Thoracic aorta (tissue), 2 donors: ENCODE measurements around the gene UPK2. TPM values are rescaled to one million over a fixed set of nuclear protein-coding genes. Genes with fewer than 3 reads are reported as not detected.

ENCODE experiments used
- ATAC-seq: fragments of 150-250 bp; one replicate; pipeline ENCODE4 v1.8.0; 2017; ENCODE audit warnings: low read depth; ENCODE audit not compliant: insufficient number of reproducible peaks, low FRiP score
- DNase-seq: peaks from one replicate; pipeline ENCODE4 v3.0.0-alpha.2; 2020; ENCODE audit warnings: low spot score
- H3K27ac ChIP-seq, 2 donors: fragments of 200-600 bp; sonication (generic); 1 replicate in 1 of 2; 2 replicates in 1 of 2; pipeline ENCODE4 v1.5.1; 2016; ENCODE audit warnings: mild to moderate bottlenecking in 2 of 2, moderate library complexity in 2 of 2
- H3K27me3 ChIP-seq: fragments of 200-600 bp; sonication (generic); replicated peaks from 2 replicates; pipeline ENCODE4 v1.6.0; 2016; ENCODE audit warnings: mild to moderate bottlenecking; ENCODE audit not compliant: insufficient read depth
- H3K36me3 ChIP-seq: fragments of 200-600 bp; sonication (generic); one replicate; pipeline ENCODE4 v1.5.1; 2016
- H3K4me1 ChIP-seq, 2 donors: fragments of 200-600 bp; sonication (generic); 1 replicate in 1 of 2; 2 replicates in 1 of 2; pipeline versions ENCODE4 v1.5.1 to v1.6.0; 2016; ENCODE audit warnings: low read depth in 2 of 2, mild to moderate bottlenecking in 1 of 2; ENCODE audit not compliant: control insufficient read depth in 1 of 2
- H3K4me3 ChIP-seq: fragments of 200-600 bp; sonication (generic); 2 replicates; pipeline ENCODE4 v1.5.1; 2016; ENCODE audit warnings: mild to moderate bottlenecking
- H3K9me3 ChIP-seq: fragments of 200-600 bp; sonication (generic); 2 replicates; pipeline ENCODE4 v1.5.1; 2016
- total RNA-seq, 2 donors: library from RNA; depleted of rRNA; stranded (reverse); fragments of >200 nt; gene quantifications; one replicate each; pipeline versions ENCODE4 v1.1.0 to v1.2.3, GENCODE V29; 2016
- TF ChIP-seq, protein P1 (sequence below): fragments of 200-600 bp; sonication (generic); IDR thresholded peaks from one replicate; pipeline ENCODE4 v1.5.1; 2019; ENCODE audit warnings: antibody characterized with exemption

UPK2 gene
- total RNA-seq, 2 donors from 2014 or later = not detected

GRCh38 chr11:118928870-118929500 is 27.1 kb upstream of the UPK2 start:
- Histone ChIP-seq H3K9me3 (no peaks in the 10 kb centered on the region), H3K4me1 (peaks cover 12 to 47% of the 10 kb centered on the region in 2 donors), H3K36me3 (no peaks in the 10 kb centered on the region), H3K4me3 (peak overlapping the region; percentile 96), H3K27me3 (no peaks in the 10 kb centered on the region), H3K27ac (peak overlapping the region; percentile 93 to 99)
- TF ChIP-seq, protein P1, sequence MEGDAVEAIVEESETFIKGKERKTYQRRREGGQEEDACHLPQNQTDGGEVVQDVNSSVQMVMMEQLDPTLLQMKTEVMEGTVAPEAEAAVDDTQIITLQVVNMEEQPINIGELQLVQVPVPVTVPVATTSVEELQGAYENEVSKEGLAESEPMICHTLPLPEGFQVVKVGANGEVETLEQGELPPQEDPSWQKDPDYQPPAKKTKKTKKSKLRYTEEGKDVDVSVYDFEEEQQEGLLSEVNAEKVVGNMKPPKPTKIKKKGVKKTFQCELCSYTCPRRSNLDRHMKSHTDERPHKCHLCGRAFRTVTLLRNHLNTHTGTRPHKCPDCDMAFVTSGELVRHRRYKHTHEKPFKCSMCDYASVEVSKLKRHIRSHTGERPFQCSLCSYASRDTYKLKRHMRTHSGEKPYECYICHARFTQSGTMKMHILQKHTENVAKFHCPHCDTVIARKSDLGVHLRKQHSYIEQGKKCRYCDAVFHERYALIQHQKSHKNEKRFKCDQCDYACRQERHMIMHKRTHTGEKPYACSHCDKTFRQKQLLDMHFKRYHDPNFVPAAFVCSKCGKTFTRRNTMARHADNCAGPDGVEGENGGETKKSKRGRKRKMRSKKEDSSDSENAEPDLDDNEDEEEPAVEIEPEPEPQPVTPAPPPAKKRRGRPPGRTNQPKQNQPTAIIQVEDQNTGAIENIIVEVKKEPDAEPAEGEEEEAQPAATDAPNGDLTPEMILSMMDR = no peak
- DNase-seq (no peak), ATAC-seq (no peak)

DNA sequence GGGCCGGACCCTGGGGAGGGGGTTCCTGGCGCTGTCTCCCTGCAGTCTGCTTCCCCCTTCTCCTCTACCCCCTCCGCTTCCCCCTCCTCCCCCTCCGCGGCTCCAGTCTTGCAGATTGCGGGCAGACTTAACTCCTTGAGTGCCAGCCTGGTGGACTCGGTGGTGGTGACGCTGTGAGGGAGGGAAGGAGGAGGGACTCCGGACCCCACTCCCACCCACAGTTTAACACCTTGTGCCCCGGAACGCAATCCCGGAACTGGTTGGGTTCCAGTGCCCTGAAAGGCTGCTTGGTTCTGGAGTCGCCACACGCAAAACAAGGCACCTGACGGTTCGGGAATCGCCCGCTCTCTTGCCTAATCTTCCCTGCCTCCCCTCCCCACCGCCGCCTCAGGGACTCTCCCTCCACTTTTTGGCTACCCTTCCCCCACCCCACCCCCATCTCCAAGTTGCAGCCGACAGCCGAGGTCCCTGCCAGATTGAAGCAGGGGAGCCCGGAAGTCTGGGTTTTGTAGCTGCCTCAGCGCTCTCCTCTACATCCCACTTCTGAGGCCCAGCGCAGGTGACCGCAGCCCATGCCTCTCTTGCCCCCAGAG is 26.5 kb upstream of the UPK2 start:
- H3K27ac ChIP-seq = peak overlapping the region; percentile 93 to 99
- H3K27me3 ChIP-seq = no peaks in the 10 kb centered on the region
- TF ChIP-seq, protein P1 = no peak
- no peaks in the 10 kb centered on the region for H3K36me3 ChIP-seq
- H3K9me3 ChIP-seq = no peaks in the 10 kb centered on the region
- peak; percentile 75 for DNase-seq
- peaks cover 15 to 51% of the 10 kb centered on the region in 2 donors for H3K4me1 ChIP-seq
- peak; percentile 54 for ATAC-seq
- peak overlapping the region; percentile 96 for H3K4me3 ChIP-seq

DNA sequence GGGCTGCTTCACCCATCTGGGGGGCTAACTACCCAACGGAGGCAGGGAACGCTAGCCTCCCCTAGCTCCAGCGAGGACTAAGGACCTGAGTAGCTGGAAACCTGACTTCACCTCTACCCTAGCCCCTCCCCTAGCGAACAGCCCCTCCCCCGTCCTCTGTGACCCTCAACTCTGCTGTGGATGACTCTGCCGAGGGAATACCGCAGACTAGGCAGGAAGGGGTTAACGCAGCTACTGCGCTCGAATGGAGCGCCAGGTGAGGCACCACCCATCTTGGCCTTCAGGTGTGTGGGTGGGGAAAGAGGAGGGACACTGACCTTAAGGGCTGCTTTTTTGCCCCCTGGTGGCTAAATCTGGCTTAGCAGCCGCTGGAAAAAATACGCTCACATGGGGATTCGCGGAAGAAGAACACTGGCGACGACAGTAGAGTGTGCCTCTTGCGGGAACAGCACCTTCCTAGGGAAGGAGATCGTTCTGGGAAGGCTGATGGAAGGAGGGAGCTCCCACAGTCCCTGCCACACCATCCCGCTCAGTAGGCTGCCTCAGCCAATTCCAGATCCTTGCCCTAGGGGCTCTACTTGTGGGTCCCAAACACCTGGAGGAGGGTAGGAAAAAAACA is 25.9 kb upstream of the UPK2 start:
- no peak for ATAC-seq
- TF ChIP-seq, protein P1 = peak; percentile 99
- H3K9me3 ChIP-seq = no peaks in the 10 kb centered on the region
- H3K4me1 ChIP-seq = peaks cover 15 to 51% of the 10 kb centered on the region in 2 donors
- H3K27me3 ChIP-seq = no peaks in the 10 kb centered on the region
- DNase-seq = no peak
- H3K27ac ChIP-seq = peak overlapping the region; percentile 93 to 99
- peak overlapping the region; percentile 96 for H3K4me3 ChIP-seq
- no peaks in the 10 kb centered on the region for H3K36me3 ChIP-seq

DNA sequence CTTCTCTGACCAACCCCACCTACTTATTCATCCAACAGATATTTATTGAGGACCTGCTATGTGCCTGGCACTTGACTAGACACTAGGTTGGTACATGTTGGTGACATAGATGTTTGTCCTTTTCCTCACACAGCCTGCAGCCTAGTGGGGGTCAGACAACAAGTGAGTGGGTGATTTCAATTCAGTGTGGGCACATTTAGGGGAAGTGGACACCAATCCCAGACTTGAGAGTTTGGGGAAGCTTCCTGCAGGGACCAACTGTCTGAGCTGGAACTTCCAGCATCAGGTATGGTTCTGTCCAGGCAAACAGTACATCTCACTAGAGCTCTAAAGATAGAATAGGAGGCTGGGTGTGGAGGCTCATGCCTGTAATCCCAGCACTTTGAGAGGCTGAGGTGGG is 24.5 kb upstream of the UPK2 start:
- TF ChIP-seq, protein P1 = no peak
- H3K4me3 ChIP-seq = no peak overlapping the region
- no peak overlapping the region for H3K27ac ChIP-seq
- no peak for DNase-seq
- H3K9me3 ChIP-seq = no peaks in the 10 kb centered on the region
- H3K36me3 ChIP-seq = no peaks in the 10 kb centered on the region
- ATAC-seq = no peak
- H3K27me3 ChIP-seq = no peaks in the 10 kb centered on the region
- H3K4me1 ChIP-seq = peaks cover 15 to 45% of the 10 kb centered on the region in 2 donors

DNA sequence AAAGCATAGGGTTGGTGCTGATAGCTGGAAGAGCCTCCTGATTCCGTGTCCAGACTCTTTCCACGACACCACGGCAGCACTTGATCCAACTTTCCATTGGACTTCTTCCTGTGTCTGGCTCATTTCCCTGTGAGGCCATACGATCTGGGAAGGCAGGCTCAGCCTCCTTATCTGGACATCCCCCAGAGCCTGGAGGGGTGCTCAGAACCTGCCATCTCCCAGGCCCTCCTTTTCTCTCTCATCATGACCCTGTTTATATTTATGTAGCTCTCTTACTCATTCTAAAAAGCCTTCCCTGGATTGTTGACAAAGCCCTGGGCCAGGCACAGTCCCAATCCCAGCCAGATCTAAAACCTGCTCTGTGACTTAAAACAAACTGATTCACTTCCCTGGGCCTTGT is 22.6 kb upstream of the UPK2 start:
- TF ChIP-seq, protein P1 = no peak
- ATAC-seq (no peak), DNase-seq (no peak)
- Histone ChIP-seq H3K27me3 (no peaks in the 10 kb centered on the region), H3K4me3 (no peak overlapping the region), H3K36me3 (no peaks in the 10 kb centered on the region), H3K9me3 (no peaks in the 10 kb centered on the region), H3K4me1 (peaks cover 6 to 28% of the 10 kb centered on the region in 2 donors), H3K27ac (peak overlapping the region; percentile 87 to 88)
